GM12875 (cell line): ENCODE data around the gene JAK1.

ENCODE experiments used
- H3K4me3 ChIP-seq: one replicate; pipeline ENCODE4 v1.5.1; 2011; ENCODE audit warnings: low read depth, low read length, control low read depth
- TF ChIP-seq, protein P1 (sequence below): IDR thresholded peaks from 2 replicates; pipeline ENCODE4 v1.5.1; 2011; ENCODE audit warnings: low read depth, mild to moderate bottlenecking, control low read depth, inconsistent platforms, low read length, moderate library complexity, borderline replicate concordance; ENCODE audit not compliant: insufficient read depth

The JAK1 gene

DNA sequence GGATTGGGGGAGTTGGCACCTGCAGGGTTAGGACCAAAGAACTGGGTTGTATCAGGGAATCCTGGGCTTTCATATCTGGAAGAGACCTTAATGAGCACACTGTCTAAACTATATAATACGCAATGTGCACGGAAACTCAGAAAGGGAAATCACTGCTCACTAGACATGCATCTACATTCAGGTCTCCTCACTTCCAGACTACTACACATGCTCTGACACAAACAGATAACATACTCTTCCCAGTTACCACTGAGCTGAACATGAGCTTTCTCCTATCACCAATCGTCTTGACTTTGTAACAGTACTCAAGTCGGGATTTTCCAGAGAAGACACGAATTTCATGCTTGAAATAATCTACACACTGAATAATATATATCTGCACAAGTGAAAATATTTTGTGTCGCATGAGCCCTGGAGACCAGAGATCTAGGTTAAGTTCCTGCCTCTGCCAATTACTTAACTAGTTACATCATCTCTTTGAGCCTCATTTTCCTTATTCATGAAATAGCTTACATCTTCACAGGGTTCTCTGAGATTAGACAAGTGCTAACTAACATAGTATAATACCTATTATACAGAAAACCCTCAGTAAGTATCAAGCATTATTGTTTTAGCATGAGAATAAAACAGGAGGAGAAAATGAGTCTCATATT is 101.1 kb downstream of the JAK1 start:
- TF ChIP-seq, protein P1, sequence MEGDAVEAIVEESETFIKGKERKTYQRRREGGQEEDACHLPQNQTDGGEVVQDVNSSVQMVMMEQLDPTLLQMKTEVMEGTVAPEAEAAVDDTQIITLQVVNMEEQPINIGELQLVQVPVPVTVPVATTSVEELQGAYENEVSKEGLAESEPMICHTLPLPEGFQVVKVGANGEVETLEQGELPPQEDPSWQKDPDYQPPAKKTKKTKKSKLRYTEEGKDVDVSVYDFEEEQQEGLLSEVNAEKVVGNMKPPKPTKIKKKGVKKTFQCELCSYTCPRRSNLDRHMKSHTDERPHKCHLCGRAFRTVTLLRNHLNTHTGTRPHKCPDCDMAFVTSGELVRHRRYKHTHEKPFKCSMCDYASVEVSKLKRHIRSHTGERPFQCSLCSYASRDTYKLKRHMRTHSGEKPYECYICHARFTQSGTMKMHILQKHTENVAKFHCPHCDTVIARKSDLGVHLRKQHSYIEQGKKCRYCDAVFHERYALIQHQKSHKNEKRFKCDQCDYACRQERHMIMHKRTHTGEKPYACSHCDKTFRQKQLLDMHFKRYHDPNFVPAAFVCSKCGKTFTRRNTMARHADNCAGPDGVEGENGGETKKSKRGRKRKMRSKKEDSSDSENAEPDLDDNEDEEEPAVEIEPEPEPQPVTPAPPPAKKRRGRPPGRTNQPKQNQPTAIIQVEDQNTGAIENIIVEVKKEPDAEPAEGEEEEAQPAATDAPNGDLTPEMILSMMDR: no peak
- H3K4me3 ChIP-seq: no peak overlapping the region

DNA sequence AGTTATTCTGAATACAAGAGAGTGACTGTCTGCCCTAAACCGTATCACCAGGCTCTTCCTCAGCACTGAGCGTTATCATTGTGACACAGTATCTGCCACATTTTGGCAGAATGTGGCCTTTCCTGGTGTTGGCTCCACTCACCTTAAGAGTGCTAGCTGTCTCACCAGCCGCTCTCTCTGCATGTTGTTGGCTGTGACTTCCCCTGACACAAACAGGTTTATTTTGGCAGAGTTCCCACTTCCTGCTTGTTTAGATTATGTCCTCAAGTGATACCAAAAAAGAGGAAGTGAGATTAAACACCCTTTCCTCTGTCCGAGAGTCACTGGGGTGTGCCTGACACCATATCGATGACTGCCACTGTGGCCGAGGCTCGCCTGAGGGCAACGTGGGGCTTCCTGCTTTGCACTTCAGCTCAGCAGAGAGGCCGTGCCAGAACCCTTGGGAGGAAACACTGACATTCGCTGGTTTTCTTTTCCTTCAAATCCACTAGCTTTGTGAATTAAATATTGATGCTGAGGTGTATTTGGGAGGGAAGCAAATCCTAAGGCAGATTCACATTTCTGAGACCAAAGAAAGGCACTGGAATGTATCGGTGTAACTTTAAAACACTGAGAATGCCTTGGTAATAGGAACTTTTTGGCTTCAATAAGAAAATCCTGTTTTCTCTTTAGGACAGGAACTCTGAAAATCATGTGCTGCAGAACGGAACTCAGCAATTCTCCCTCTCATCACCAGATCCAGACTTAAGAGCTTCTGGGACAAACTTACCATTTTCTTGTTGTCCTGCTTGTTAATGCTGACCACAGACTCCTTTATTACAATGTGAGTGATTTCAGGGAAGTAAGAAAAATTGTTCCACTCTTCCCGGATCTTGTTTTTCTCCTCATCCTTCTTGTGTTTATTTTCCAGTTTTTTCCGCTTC is 102.1 kb downstream of the JAK1 start:
- no peak overlapping the region for H3K4me3 ChIP-seq

DNA sequence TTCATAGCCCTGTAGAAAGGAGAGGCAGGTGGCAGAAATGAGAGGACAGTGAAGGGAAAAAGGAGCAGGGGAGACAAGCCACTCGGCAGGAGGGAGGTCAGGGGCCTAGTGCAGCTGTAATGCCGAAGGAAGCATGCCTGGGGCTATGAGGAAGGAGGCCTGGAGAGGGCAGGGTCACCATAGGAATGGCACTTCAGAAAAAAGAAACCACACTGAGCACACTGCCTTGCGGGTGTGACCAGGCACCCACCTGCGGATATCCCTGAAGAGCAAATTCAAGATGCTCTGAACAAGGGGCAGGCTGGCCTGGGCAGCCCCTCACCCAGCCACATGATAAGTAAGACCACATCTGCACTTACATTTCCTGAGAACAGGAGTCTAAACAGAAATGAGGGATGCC is 104.7 kb downstream of the JAK1 start:
- no peak overlapping the region for H3K4me3 ChIP-seq
- TF ChIP-seq, protein P1: peak; percentile 22; the same call in 1 of the 2 replicates

More for the DNA sequence above, 102.1 kb downstream of the JAK1 start:
- TF ChIP-seq, protein P1: no peak

DNA sequence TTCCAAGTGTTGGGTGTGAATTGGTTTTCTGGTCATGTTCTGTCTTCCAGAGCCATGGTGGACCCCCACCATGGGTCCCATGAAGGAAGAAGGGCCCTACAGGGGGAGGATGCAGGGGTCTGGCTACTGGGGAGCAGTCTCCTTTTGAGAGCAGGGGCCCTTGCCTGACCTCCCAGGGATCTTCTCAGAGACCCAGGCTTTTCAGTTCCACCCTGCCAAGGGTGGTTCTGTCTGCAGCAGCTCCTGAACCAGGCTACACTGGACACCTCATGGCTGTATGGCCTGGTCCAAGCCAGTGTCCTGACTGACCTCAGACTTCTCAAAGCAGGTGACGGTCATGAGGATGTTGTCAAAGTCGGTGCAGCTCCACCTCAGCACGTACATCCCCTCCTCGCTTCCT is 109.0 kb downstream of the JAK1 start:
- no peak overlapping the region for H3K4me3 ChIP-seq
- TF ChIP-seq, protein P1: no peak

DNA sequence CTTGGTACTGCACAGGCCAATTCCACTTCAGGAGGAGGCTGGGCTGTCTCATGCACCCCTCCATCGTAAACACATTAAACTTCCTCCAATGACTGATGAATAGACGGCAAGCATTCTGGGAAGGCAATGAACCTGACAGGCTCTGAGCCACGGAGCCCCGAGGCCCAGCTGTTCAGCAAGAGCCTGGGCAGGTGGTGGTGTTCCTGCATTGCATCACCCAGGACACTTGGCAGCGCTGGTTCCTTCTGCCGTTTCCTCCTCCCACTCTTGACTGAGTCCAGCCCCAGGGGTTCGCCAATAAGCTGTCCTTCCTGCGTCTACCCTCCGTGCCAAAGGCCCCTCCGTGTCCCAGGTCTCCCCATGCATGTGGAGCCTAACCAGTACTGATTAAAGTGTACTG is 109.8 kb downstream of the JAK1 start:
- TF ChIP-seq, protein P1: no peak

DNA sequence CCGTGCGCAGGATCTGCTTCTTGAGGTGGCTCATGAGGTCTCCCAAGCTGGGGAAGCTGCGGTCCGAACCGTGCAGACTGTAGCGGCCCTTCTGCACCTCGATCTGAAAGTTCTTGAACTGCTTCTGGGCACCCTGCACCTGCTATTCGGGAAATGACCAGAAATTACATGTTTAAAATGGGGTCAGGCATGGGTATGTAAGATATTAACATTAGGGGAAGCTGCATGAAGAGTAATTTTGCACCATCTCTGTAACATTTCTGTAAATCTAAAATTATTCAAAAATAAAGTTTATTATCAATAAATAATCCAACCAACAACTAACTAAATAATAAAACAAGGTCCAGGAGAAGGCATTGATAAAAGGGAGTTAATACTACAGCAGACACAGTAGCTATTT is 110.8 kb downstream of the JAK1 start:
- TF ChIP-seq, protein P1: no peak
- H3K4me3 ChIP-seq: no peak overlapping the region

More for the DNA sequence above, 109.8 kb downstream of the JAK1 start:
- no peak overlapping the region for H3K4me3 ChIP-seq
